ENCODE results near the gene SPSB3. TPM values are rescaled to one million over a fixed set of nuclear protein-coding genes. Genes with fewer than 3 reads are reported as not detected.

SPSB3 gene
- polyA plus RNA-seq, 1 donor = 24.6 TPM

DNA sequence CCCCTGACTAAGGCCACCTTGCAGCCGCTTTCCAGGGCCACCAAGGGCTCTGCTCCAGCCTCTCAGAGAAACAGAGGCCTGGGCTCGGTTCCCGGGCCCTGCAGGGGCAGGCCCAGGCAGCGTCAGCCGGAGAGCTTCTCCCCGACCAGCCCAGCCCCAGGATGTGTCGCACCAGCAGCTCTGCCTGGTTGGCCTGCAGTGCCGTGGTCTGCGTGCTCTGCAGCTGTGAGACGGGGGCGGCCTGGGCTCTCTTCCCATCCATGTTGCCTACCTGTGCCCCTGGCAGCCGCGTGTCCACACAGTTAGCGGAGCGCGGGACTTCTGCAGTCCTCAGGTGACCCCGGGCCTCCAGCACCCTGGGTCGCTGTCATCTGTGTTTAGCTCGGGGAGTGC lies 6.3 kb upstream of the SPSB3 start:
- no peak for DNase-seq (ENCODE audit: low read depth)

GRCh38 chr16:1788095-1788707 lies 5.8 kb upstream of the SPSB3 start:
- no peak for DNase-seq (ENCODE audit: low read depth)

GRCh38 chr16:1787322-1788094 lies 5.1 kb upstream of the SPSB3 start:
- no peak for DNase-seq (ENCODE audit: low read depth)

DNA sequence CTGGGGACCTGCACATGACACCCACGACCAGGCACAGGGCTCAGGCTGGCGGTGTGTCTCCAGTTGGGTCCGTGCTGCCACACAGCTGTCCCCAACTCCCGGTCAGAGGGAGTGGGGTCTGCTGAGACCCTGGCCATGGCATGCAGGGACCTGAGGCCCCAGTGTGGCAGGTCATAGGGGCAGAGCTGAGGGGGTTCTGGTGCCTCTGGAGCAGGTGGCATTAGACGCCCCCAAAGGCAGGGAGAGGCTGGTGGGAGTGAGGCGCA lies 4.6 kb upstream of the SPSB3 start:
- DNase-seq (ENCODE audit: low read depth) = no peak

DNA sequence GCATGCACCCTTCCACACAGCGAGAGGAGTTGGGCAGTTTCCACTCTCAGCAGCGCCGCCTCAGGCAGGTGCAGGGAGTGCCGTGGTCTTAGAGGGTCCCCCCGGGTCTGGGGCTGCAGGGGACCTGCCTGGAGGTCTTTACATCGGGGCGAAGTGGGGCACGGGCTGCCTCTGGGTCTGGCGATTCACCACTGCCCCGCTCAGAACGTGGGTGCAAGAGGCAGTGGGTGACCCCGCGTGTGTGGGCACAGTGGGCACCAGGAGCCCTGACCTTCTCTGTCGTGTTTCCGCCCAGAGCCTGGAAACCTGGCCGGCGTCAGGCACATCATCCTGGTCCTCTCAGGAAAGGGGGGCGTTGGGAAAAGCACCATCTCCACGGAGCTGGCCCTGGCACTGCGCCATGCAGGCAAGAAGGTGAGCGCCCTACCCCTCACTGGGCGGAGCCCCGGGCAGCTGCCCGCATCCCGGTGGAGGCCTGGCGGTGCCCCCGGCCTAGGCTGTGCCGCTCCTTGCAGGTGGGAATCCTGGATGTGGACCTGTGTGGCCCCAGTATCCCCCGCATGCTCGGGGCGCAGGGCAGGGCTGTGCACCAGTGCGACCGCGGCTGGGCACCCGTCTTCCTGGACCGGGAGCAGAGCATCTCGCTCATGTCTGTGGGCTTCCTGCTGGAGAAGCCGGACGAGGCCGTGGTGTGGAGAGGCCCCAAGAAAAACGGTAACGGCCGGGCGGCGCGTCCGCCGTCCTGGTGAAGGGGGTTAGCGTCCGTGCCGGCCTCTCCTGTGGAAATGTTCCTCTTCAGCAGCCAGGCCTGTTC lies 4.1 kb upstream of the SPSB3 start:
- DNase-seq (ENCODE audit: low read depth) = no peak

DNA sequence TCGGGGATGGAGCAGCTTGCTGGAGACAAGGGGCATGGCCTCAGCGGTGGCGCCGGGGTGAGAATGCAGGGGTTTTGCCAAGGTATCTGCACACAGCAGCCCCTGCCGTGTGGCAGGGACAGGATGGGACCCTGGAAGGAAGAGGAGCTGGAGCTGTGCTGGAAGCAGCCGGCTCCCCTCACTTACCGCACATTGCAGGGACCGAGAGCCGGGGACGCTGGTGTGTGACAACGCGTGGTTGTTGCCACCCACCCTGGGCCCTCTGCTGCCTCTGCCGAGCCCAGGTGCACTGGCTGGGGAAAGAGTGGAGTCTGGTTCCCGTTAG lies 3.4 kb upstream of the SPSB3 start:
- no peak for DNase-seq (ENCODE audit: low read depth)

DNA sequence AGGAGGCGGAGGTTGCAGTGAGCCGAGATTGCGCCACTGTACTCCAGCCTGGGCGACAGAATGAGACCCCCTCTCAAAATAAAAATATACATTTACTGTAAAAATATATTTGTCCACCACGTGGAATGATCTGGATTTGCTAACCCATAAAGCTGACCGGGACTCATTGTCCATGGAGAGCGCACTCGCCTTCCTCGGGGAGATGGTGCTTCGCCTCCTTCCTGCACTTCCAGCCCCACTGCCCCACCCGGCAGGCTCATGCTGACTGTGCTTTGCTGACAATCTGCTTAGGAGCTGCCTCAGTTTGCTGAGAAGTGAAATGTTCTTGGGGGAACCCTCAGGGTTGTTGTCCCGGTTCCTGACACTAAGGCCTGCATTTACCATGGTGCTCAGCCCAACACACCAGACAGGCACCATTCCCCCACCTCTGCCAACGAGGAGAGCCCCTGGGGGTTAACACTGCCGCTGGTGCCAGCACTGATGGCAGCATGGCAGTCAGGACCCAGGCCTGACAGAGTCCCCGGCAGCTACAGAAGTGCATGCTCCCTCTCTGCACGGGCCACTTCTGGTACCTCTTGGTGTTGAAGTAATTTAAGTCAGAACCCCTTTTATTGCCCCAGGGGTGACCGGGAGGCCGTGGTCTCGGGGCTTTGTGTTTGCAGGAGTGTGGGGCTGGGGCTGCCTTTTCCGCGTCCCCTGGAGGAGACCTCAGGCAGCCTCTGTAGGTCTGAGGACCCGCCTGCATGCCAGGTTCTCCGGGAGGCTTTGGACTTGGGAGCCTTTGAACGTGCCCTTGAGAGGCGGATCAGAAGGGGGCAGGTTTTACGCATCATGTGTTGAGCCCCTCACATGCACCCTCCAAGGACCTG lies 2.8 kb upstream of the SPSB3 start:
- no peak for DNase-seq (ENCODE audit: low read depth)

DNA sequence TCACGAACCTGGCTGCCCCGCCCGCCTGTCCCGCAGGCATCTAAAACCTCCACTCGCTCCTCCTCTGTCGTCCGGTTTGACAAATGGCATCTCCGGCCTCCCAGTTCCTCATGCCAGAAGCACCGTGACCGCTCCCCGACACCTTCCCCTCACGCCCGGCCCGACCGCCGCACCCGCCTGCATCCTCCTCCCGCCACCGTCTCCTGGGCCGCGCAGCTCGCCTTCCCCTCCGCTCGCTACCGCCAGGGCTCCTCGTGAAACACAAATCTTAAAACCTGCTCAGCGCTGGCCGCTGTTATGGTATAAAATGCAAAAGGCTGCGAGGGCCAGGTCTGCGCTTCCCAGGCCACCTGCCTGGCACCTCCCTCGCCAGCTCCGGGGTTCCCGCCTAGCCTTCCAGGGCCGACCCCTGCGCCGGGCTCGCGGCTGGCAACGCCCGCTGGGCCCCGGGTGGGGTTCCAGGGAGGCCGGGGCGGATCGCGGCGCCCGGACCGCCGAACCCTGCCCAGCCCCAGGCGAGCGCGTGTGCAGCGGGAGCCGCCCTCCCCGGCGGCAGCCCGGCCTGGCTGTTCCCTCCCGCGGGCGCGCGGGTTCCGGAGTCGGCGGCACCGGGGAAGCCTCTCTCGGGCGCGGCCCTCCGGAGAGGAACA lies 488 bp downstream of the SPSB3 start:
- DNase-seq (ENCODE audit: low read depth) = no peak

DNA sequence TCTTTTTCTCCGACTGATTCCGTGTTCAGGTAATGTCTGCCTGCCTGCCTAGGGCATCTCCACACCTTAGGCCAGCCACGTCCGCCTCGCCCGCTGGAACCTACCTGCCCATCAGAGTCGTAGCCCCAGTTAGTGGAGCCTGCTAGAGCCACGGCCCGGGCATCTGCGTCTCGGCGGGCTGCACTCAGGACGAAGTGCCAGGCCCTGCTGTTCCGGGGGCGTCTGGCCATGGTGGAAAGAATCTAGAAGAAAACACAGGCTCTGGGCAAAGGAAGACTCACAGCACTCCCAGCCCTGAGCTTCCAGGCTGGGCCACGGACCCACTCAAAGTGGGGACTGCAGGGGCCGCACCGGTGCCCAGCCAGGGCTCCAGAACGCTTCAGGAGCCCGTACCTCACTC lies 1.1 kb downstream of the SPSB3 start:
- no peak for DNase-seq (ENCODE audit: low read depth)

DNA sequence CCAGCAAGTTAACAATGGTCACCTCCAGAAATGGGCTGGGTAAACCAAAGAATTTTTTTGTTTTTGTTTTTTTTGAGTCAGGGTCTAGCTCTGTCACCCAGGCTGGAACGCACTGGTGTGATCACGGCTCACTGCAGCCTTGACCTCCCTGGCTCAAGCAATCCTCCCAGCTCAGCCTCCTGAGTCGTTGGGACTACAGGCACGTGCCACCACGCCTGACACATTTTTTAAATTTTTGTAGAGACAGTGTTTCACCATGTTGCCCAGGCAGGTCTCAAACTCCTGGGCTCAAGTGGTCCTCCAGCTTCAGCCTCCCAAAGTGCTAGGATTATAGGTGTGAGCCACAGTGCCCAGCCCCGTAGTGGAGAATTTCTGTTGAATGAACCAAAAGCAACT lies 1.7 kb downstream of the SPSB3 start:
- no peak for DNase-seq (ENCODE audit: low read depth)

GRCh38 chr16:1779741-1780676 lies 2.4 kb downstream of the SPSB3 start:
- no peak for DNase-seq (ENCODE audit: low read depth)

DNA sequence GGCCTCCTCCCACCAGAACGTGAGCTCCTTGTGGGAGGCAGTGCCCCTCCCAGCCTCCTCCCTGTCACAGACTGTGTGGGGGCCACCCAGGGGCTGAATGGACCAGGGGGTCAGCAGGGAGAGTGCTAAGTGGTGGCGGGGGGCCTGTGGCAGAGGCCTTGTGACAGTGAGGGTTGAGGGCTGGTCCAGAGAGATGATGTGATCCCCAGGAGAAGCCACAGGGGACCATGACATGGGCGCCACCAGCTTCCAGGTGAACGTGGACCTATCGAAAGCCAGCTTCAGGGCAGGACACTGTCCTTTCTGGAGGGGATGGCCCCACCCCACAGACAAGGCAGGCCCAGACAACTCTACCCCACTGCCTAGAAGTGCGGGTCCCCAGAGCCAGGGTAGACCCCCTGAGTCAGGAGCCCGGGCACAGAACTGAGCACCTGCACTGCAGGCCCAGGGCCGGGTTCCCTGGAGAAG lies 3.1 kb downstream of the SPSB3 start:
- DNase-seq (ENCODE audit: low read depth) = no peak

DNA sequence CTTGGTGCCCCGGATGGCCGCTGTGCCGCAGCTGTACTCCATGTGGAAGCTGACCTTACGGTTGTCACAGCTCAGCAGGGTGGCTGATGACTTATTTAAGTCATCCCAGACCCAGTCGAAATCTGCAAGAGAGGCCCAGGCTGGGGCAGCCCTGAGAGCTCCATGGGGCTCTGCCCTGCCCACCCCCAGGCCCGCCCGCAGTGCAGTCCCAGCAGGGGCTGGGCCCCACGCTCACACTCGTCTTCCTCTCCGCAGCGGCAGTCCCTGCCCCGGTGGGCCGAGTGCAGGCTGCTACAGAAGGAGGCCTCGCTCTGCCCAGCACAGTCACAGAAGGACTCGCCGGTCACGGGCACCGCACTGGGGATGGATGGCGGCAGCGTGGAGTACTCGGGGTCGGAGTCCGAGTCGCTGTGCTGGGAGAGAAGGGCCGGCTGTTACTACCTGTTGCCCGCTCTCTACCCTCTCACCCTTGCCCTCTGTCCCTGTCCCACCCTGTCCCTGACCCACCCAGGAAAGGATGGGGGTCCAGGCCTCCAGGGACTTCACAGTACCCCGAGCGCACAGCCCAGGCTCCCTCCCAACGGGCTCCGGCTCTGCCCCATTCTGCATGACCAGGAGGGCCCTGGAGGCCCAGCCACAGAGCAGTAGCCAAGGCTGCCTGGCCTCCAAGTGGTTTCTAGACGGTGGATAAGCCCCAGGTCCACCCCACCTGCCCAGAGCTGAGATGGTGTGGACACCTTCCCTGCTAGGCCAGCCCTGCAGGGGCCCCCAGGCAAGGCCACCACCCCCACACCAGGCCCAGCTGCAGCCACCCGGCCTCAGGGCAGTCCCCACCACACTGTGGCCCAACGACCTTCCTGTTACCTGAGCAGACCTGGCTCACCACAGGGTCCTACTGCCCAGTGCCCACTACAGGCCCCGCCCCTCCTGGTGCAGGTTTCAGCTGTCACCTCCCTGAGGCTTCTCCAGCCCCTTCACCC lies 3.9 kb downstream of the SPSB3 start:
- DNase-seq (ENCODE audit: low read depth) = no peak

DNA sequence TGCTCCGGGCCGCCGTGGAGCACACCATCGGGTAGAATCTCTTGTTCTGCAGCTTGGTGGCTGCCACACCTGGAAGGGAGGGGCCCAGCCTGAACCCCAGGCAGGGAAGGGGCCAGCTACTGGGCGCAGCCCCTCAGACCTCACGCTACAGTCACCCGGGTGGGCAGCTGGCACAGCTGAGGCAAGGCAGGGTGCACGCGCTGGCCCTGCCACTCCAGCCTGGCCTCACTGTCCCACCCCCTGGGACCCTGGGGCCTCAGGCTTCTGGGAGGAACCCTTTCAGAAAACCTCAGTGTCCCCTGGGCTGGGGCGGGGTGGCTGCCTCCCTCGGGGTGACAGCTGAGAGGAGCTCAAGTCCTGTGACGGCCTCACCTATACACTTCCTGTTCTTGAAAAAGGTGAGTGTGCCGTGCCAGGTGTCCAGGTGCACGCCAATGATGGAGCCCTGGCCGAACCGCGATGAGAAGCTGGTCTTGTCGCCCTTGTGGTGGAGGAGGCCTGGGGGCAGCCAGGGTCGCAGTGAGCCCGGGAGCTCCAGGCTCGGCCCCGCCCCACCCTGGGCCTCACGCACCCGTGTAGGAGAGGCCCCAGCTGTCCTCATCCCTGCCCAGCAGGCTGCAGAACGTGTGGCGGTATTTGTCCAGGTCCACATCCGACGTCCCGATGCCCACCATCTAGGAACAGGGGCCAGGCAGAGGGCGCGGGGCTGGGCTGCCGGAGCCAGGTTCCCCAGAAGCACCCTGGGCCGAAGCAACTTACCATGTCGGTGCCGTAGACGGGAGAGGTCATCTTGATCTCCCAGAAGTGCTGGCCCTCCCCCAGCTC lies 4.8 kb downstream of the SPSB3 start:
- no peak for DNase-seq (ENCODE audit: low read depth)

- DNase-seq (ENCODE audit: low read depth) = no peak
These were observed 5.4 kb downstream of the SPSB3 start for GRCh38 chr16:1776991-1777374.

GRCh38 chr16:1776672-1776955 lies 5.8 kb downstream of the SPSB3 start:
- no peak for DNase-seq (ENCODE audit: low read depth)

- no peak for DNase-seq (ENCODE audit: low read depth)
These were observed 6.3 kb downstream of the SPSB3 start for GRCh38 chr16:1775846-1776671.
